Activated CD8-positive, alpha-beta T cell treated with anti-CD3 and anti-CD28 coated beads, Interleukin-2, amount 10 ng/mL, durations not matched to agents 7 days and 5 days (primary cell): ENCODE measurements around the gene SLC16A10. TPM values are rescaled to one million over a fixed set of nuclear protein-coding genes. Genes with fewer than 3 reads are reported as not detected.
A peak's percentile ranks its signal among the peaks of the same experiment; 100 is the strongest.
"Not testable (repeated sequence)": the region's sequence is repeated elsewhere in the genome, so short reads cannot be mapped to it uniquely, and the experiment has no call there.

Source experiments
- ATAC-seq: fragments of 150-1000 bp; cut with Tn5 transposase; one replicate; pipeline ENCODE4 v1.10.0; 2021; ENCODE audit warnings: moderate library complexity
- CTCF ChIA-PET: fragments of 350-600 bp; sonication (Branson Sonifier 250); formaldehyde crosslinking; loops from one replicate; lab custom pipeline; 2021; ENCODE audit warnings: antibody characterized with exemption; lab: Charles Lee
- POLR2A ChIA-PET: fragments of 350-600 bp; sonication (Branson Sonifier 250); formaldehyde crosslinking; loops from one replicate; lab custom pipeline; 2021; ENCODE audit warnings: antibody characterized with exemption; lab: Charles Lee
- DNase-seq: peaks from one replicate; pipeline ENCODE4 v3.0.0-alpha.2; 2020
- H3K27ac Mint-ChIP-seq: one replicate; pipeline ENCODE4 v1.8.0; 2021; ENCODE audit warnings: mild to moderate bottlenecking, mixed read lengths
- H3K27me3 Mint-ChIP-seq: one replicate; pipeline ENCODE4 v1.8.0; 2021; ENCODE audit warnings: low read depth, mixed read lengths
- H3K36me3 Mint-ChIP-seq: one replicate; pipeline ENCODE4 v1.8.0; 2021; ENCODE audit warnings: low read depth, mixed read lengths
- H3K4me1 Mint-ChIP-seq: one replicate; pipeline ENCODE4 v1.8.0; 2021; ENCODE audit warnings: low read depth, mixed read lengths
- H3K4me3 Mint-ChIP-seq: one replicate; pipeline ENCODE4 v1.8.0; 2021; ENCODE audit warnings: mild to moderate bottlenecking, mixed read lengths
- H3K9me3 Mint-ChIP-seq: one replicate; pipeline ENCODE4 v1.8.0; 2022; ENCODE audit warnings: mixed read lengths; ENCODE audit not compliant: insufficient read depth
- total RNA-seq, 2 experiments: library from RNA; stranded (reverse); gene quantifications; one replicate each; pipeline ENCODE4 v1.2.3, GENCODE V29; 2021

Gene SLC16A10
- 1 to 10 TPM; 6.3 to 6.4 TPM for total RNA-seq

GRCh38 chr6:111087106-111087835 lies at the start of gene SLC16A10:
SLC16A10 (plus strand) TSS chr6:111087503; CDS start chr6:111087753, 250 bp downstream.
- Mint-ChIP-seq H3K27ac (peak within 1 kb of the TSS; percentile 82), H3K27me3 (peaks cover 8% of the 10 kb centered on the region), H3K36me3 (no peaks in the 10 kb centered on the region), H3K4me3 (peak within 1 kb of the TSS; percentile 89), H3K9me3 (no peaks in the 10 kb centered on the region), H3K4me1 (peaks cover 29% of the 10 kb centered on the region)
- DNase-seq = peak; percentile 85
- peak; percentile 95 for ATAC-seq
- ChIA-PET CTCF (no interaction called here), POLR2A (interaction anchor here (1.4 kb wide), 1 partner anchor 213 kb away, joined by 3 read pairs; the partner anchor contains the start of gene AMD1)

GRCh38 chr6:111038534-111039252 lies 48.6 kb upstream of the SLC16A10 start:
- POLR2A ChIA-PET = no interaction called here
- no peak for ATAC-seq

GRCh38 chr6:111041917-111042316 lies 45.4 kb upstream of the SLC16A10 start:
- H3K27ac Mint-ChIP-seq = no peak overlapping the region
- ChIA-PET POLR2A (no interaction called here), CTCF (interaction anchor here (1.2 kb wide), 1 partner anchor 168 kb away, joined by 3 read pairs; no protein-coding TSS in a partner anchor)
- H3K4me1 Mint-ChIP-seq = peaks cover 7% of the 10 kb centered on the region
- DNase-seq (no peak), ATAC-seq (no peak)
- H3K9me3 Mint-ChIP-seq = no peaks in the 10 kb centered on the region
- H3K36me3 Mint-ChIP-seq = no peaks in the 10 kb centered on the region
- H3K27me3 Mint-ChIP-seq = peaks cover 8% of the 10 kb centered on the region
- no peak overlapping the region for H3K4me3 Mint-ChIP-seq

More at GRCh38 chr6:111038534-111039252, 48.6 kb upstream of the SLC16A10 start:
- no peaks in the 10 kb centered on the region for H3K36me3 Mint-ChIP-seq
- H3K4me1 Mint-ChIP-seq = peaks cover 3% of the 10 kb centered on the region
- no peak overlapping the region for H3K4me3 Mint-ChIP-seq
- peaks cover 3% of the 10 kb centered on the region for H3K27me3 Mint-ChIP-seq
- CTCF ChIA-PET = interaction anchor here (1.0 kb wide), 1 partner anchor 19 kb away, joined by 5 read pairs; no protein-coding TSS in a partner anchor
- no peaks in the 10 kb centered on the region for H3K9me3 Mint-ChIP-seq
- DNase-seq = no peak
- no peak overlapping the region for H3K27ac Mint-ChIP-seq

GRCh38 chr6:111047244-111047643 lies 40.1 kb upstream of the SLC16A10 start:
- ChIA-PET CTCF (interaction anchor here (0.8 to 4.5 kb wide), 3 partner anchors 10 to 163 kb away, joined by 3 to 14 read pairs (median 3); no protein-coding TSS in a partner anchor), POLR2A (interaction anchor here (1.0 kb wide), 1 partner anchor 212 kb away, joined by 3 read pairs; a partner anchor contains a TSS)
- Mint-ChIP-seq H3K27me3 (peaks cover 4% of the 10 kb centered on the region), H3K4me1 (peaks cover 4% of the 10 kb centered on the region), H3K9me3 (no peaks in the 10 kb centered on the region), H3K36me3 (no peaks in the 10 kb centered on the region), H3K4me3 (no peak overlapping the region), H3K27ac (no peak overlapping the region)
- ATAC-seq (no peak), DNase-seq (no peak)

GRCh38 chr6:111050261-111051023 lies 36.9 kb upstream of the SLC16A10 start:
- CTCF ChIA-PET = no interaction called here
- Mint-ChIP-seq H3K4me3 (no peak overlapping the region), H3K27ac (no peak overlapping the region), H3K9me3 (no peaks in the 10 kb centered on the region), H3K4me1 (peaks cover 4% of the 10 kb centered on the region), H3K36me3 (no peaks in the 10 kb centered on the region), H3K27me3 (no peaks in the 10 kb centered on the region)
- ATAC-seq = no peak
- no peak for DNase-seq
- POLR2A ChIA-PET = no interaction called here

- Mint-ChIP-seq H3K4me1 (no peaks in the 10 kb centered on the region), H3K9me3 (no peaks in the 10 kb centered on the region), H3K27me3 (no peaks in the 10 kb centered on the region), H3K27ac (no peak overlapping the region), H3K36me3 (no peaks in the 10 kb centered on the region), H3K4me3 (no peak overlapping the region)
- ATAC-seq (no peak), DNase-seq (no peak)
- ChIA-PET POLR2A (no interaction called here), CTCF (interaction anchor here (2.0 kb wide), 1 partner anchor 158 kb away, joined by 11 read pairs; no protein-coding TSS in a partner anchor)
These were observed 35.1 kb upstream of the SLC16A10 start for GRCh38 chr6:111052171-111052570.

GRCh38 chr6:111057074-111057752 lies 30.1 kb upstream of the SLC16A10 start:
- Mint-ChIP-seq H3K4me1 (no peaks in the 10 kb centered on the region), H3K9me3 (no peaks in the 10 kb centered on the region), H3K27me3 (peaks cover 6% of the 10 kb centered on the region), H3K4me3 (no peak overlapping the region), H3K36me3 (no peaks in the 10 kb centered on the region), H3K27ac (no peak overlapping the region)
- ATAC-seq = peak; percentile 58
- peak; percentile 20 for DNase-seq
- CTCF ChIA-PET = interaction anchor here (0.5 to 4.0 kb wide), 28 partner anchors 9 to 819 kb away, joined by 3 to 55 read pairs (median 4); a partner anchor contains a TSS
- POLR2A ChIA-PET = no interaction called here

GRCh38 chr6:111061508-111061907 lies 25.8 kb upstream of the SLC16A10 start:
- CTCF ChIA-PET = no interaction called here

GRCh38 chr6:111061985-111062384 lies 25.3 kb upstream of the SLC16A10 start:
- H3K27me3 Mint-ChIP-seq, H3K9me3 Mint-ChIP-seq, H3K4me3 Mint-ChIP-seq, H3K27ac Mint-ChIP-seq, DNase-seq, H3K36me3 Mint-ChIP-seq, CTCF ChIA-PET, H3K4me1 Mint-ChIP-seq, POLR2A ChIA-PET, ATAC-seq: not testable (repeated sequence)

More at GRCh38 chr6:111061508-111061907, 25.8 kb upstream of the SLC16A10 start:
- no peak overlapping the region for H3K27ac Mint-ChIP-seq
- no peaks in the 10 kb centered on the region for H3K4me1 Mint-ChIP-seq
- POLR2A ChIA-PET = no interaction called here
- H3K9me3 Mint-ChIP-seq = no peaks in the 10 kb centered on the region
- H3K4me3 Mint-ChIP-seq = no peak overlapping the region
- ATAC-seq (no peak), DNase-seq (no peak)
- H3K36me3 Mint-ChIP-seq = peaks cover 2% of the 10 kb centered on the region
- H3K27me3 Mint-ChIP-seq = peaks cover 9% of the 10 kb centered on the region

- H3K27me3 Mint-ChIP-seq, H3K27ac Mint-ChIP-seq, H3K9me3 Mint-ChIP-seq, DNase-seq, ATAC-seq, H3K4me1 Mint-ChIP-seq, H3K36me3 Mint-ChIP-seq, CTCF ChIA-PET, POLR2A ChIA-PET, H3K4me3 Mint-ChIP-seq: not testable (repeated sequence)
These were observed 24.4 kb upstream of the SLC16A10 start for GRCh38 chr6:111062860-111063259.
